Glomerular visceral epithelial cell (primary cell): ENCODE measurements around the gene MAPKAPK2.

Experiments
- DNase-seq: peaks from one replicate; pipeline ENCODE4 v3.0.0-alpha.2; 2016; ENCODE audit errors: extremely low spot score

Gene MAPKAPK2

DNA sequence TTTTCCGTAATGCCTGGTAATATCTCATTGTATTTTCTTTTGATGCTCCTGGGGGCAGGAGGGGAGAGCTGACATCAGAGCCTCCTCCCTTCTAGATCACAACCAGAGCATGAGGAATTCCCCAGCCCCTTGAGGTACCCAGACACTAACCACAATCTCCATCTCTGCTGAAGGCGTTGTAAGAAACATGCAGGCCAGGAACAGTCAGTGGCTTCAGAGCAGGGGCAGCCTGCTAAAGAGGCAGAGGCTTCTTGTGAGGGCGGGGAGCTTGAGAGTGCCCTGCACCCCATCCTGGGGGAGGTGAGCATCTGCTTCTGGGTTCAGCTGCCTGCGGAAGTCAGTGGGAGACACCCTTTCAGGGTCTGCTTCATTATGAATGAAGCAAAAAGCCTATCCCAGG is 19.0 kb downstream of the MAPKAPK2 start:
- peak; percentile 59 for DNase-seq

DNA sequence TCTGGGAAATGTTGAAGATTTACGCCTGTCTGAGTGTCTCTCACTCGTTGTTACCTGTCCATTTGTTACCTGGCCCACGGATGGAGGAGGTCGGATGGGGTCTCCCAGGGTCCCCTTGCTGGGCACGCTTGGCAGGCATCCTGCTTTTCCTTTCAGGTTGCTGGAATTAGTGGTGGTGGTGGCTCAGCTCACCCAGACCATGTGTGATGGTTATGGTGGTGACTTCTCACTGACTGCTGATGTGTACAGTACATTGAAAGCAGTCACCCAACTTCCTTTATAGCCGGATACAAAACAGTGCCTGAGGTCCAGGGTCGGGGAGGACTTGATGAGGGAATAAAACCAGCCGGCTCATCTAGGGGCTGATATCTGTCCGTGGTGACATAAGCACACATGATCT is 19.5 kb downstream of the MAPKAPK2 start:
- DNase-seq: no peak

DNA sequence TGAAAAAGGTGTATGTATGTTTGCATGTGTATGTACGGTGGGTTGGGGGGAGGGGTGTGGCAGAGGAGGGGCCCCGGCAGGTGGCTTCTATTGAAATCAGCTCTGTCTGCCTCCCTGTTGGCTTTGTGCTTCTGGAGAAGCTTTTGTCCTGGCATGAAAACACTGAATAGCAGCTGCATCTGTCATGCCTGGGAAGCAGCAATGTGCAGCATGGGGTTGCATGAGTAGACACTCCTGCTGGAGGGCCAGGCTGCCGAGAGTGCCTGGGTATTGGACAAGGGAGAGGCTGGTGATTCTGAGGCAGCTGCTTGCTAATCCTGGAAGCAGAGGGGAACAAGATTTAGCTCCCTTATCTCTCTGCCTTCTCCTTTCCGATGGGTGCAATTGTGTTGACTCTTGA is 20.5 kb downstream of the MAPKAPK2 start:
- no peak for DNase-seq

DNA sequence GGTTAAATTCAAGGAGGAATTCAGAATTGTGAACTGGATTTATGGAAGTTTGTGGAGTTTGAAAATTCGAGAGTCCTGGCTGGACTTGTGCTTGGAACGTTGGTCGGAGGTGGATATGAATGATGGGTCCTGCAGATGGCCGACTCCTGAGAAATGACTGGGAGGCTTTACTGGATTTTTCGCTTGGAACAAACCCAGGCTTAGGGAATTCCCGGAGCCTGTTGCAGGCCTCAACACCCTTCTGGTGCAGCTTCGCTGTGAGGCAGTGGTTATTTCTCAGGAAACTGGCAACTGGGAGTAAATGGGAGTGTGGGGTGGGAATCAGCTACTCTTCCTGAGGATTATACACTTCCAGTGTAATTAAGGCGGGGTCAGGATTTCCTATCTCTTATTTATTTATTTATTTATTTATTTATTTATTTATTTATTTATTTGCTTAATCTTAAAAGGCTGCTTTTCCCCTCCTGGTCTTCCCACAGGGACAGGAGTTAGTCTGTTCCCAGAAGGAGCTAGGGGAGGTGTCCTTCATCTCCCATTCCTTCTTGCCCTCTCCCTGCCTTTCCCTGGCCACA is 21.1 kb downstream of the MAPKAPK2 start:
- DNase-seq: no peak

DNA sequence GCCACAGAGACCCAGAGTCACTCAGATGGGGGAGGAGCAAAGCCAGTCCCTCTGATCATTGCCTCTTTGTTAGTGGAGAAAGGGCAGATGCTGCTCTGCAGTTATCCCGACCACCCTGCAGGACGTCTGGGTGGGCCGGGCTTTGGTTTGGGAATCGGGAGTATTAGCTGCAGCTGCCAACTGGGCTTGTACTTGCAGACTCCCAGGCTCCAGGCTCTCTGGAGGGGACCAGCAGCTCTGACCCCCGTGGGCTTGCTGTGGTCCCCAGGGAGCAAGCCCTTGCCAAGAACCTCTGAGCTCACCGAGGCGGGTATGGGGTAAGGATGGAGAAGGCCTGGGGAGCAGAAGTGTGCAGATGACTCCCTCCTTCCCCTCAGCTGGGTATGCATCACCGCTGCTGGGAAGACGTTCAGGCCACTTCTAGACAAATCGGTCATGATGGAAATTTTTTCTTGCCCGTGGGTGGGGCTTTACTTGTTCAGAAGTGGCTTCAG is 21.6 kb downstream of the MAPKAPK2 start:
- no peak for DNase-seq

DNA sequence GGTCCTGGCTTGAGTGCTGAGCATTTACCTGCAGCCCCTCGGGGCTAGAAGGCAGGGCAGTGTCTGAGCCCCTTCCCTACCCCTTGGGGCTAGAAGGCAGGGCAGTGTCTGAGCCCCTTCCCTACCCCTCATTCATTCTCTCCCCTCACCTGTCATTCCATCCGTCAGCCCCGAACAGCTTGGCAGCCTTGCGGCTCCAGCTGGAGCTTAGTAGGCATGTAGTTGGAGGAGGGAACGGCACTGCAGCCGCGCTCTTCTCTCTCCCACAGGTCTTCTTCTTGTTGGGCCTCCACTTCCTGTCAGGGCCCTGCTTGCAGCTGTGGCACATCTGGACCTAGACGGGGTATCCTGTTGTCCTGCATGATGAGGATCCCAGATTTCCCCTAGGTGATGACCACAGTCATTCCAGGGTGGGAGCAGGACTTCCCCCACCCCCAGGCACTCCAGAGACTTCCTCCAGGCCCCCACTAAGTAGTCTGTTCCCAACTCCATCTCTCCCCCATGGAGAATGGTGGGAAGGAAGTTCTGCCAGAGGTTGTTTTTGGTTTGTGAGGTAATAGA is 22.2 kb downstream of the MAPKAPK2 start:
- no peak for DNase-seq

DNA sequence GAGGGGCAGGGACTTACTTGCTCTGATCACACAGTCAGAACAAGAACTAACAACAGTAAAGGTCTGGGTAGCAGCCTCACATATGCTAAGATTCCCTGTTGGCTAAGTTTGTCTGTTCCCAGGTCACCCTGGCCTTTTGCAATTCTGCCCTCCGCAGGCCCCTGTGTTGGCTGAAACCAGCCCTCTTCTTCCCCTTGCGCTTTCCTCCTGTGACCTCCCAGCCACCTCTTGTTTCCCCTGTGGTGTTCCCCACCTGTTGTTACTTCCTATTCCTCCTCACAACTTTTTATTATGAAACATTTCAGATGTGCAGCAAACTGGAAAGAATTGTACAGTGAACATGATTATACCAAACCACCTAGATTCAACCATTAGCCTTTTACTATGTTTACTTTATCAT is 23.4 kb downstream of the MAPKAPK2 start:
- DNase-seq: no peak

DNA sequence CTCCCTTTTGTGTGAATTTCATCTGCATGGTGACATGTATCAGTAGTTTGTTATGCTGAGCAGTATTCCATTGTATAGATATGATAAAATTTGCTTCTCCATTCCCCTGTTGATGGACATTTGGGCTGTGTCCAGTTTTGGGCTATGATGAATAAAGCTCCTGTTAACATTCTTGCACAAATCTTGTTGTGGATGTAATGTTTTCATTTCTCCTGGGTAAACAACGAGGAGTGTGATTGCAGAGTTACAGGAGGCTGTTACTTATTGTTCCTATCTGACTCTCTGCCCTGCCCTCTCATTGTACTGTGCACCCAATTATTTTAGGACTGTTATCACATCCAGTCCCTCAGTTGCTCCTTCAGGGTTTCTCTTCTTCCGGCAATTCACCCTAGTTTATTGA is 24.2 kb downstream of the MAPKAPK2 start:
- DNase-seq: no peak

DNA sequence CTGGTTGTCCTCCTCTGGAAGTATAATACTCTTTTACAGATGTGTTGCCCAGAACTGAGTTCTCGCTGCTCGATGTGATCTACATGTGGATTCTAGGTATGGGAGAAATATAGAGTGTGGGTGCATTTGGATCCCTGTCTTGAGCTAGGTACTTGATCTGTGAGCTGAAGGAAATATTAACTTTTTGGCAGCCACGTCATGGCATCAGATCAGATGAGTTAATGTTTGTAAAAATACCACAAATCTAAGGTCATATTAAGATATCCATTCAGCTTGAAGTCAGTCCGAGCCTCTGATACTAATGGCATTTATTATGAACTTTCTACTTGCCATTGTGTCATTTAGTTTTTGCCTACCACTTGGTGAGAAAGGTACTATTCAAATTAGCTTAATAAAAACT is 24.6 kb downstream of the MAPKAPK2 start:
- peak; percentile 63 for DNase-seq

DNA sequence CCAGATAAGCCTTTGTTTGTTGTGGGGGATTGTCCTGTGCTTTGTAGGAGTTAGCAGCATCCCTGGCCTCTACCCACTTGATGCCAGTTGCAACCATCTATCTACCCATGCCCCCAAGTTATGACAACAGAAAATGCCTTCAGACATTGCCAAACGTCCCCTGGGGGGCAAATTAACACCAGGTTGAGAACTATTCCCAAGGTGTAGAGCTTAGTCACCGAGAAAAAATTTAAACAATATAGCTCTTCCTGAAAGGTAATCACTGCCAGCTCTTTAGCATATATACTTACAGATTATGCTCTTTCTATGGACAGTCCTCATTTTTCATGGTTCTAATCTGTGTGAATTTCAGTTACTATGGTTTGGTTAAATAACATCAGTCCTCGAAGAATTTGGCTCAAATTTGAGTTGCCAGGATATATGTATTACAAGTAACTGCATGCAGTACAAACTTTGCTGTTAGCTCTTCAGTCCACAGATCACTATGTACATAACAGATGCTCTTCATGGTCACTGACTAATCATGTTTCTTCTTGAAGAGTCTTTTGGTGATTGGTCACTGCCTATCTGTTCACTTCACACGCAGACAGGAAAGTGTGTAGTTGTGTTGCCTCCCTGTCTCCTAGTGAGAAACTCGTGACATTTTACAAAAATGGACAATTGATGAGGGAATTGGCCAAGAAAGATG is 25.2 kb downstream of the MAPKAPK2 start:
- no peak for DNase-seq

DNA sequence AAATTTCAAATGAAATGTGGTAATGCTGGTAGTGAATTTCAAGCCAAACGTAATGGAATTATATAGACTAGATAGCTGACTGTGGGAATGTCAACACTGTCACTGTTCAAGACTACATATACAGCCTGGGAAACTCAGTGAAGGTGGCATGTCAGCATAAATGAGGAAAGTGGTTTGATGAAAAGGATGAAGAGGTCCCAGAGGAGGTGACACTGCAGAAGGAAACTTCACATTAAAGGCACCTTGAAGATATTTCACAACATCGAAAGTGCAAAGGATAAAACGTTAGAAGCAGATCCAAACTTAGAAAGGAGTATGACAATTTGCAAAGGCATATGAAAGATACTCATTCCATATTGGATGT is 25.7 kb downstream of the MAPKAPK2 start:
- no peak for DNase-seq

DNA sequence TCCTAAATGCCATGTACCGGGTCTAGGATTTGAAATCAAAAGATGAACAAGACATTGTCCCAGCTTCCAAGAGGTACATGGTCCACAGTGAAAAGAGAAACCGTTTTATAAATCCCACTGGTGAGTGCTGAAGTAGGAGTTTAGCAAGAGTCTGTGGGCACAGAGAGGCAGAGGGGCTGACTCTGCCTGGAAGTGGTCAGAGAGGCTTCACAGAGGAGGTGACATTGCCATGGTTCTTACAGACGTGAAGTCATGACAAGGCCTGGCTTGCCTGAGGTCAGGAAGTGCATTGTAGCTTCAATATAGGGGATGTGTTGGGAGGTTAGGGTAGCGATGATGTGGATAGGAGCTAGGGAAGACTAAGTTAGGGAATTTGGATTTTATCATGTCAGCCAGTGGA is 28.4 kb downstream of the MAPKAPK2 start:
- DNase-seq: no peak

DNA sequence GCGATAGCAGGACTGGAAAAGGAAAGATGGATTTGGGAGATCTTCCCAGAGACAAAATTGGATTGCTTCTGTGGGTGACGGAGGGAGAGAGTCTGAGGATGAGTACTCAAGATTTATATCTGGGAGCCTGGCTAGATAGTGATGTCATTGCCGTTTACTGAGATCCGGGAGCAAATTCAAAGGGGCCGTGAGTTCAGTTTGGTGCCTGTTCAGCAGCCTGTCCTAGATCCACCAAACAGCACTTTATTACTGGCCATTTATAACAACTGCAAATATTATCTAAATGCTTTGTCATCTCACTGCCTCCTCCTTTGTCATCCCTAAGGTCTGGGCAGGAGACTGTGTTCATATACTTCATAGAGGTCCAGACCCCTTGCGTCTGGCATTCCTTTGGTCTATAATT is 29.2 kb downstream of the MAPKAPK2 start:
- DNase-seq: no peak

DNA sequence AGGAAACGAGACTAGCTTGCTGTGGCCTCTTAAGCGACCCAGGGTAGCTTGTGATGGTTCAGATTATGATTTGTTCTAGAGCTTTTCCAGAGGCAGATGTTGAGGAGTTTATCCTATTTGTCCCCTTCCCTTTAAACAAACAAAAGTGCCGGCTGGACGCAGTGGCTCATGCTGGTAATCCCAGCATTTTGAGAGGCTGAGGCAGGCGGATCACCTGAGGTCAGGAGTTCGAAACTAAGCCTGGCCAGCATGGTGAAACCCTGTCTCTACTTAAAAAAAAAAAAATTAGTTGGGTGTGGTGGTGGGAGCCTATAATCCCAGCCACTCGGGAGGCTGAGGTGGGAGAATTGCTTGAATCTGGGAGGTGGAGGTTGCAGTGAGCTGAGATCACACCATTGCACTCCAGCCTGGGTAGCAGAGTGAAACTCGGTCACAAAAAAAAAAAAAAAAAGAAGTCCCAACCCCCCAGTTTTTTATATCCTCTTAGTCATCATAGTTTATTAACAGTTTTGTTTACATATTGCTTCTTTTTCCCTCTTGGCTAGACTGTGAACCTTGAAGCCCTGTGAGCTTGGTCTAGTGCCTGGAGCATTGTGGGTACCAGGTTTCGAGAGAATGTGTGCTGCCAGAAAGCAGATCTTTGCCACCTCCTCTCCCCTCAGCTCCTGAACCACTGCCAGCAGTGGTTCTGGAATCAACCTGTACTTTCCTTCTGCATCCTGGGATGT is 29.8 kb downstream of the MAPKAPK2 start:
- no peak for DNase-seq

DNA sequence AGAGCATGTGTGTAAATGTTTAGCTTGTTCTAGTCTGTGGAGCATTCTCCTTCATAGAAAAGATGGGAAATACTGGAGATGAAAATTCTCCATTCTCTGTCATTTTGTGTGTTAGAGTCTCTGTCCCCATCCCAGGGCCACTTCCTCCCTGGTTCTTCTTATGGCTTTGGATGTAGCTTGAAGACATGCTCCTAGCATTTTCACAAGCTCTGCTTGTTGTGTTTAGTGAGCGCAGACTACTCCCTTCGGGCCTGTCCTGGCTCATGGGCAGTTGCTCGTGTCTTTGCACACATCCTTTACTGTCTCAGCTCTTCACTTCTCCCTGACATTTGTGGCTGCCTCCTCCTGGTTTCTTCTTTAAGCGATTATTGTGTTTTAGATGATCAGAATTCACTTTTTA is 30.4 kb downstream of the MAPKAPK2 start:
- no peak for DNase-seq

DNA sequence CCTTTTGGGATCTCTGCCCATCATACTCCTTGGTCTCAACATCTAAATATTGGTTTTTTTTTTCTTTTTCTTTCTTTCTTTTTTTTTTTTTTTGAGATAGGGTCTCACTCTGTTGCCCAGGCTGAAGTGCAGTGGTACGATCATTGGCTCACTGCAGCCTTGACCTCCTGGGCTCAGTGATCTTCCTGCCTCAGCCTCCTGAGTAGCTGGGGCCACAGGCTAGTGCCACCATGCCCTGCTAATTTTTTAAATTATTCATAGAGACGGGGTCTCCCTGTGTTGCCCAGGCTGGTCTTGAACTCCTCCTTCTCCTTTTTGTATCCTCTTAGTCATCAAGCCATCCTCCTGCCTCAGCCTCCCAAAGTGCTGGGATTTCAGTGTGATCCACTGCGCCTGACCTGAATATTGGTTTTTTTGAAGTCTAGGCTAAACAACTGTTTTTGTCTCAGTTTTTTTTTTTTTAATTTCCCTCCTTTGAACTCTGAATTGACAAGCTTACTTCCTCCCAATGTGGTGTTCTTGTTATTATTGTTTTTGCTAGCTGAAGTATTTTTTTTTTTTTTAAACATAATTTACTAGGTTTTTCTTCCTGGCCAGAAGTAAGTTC is 30.9 kb downstream of the MAPKAPK2 start:
- DNase-seq: no peak

DNA sequence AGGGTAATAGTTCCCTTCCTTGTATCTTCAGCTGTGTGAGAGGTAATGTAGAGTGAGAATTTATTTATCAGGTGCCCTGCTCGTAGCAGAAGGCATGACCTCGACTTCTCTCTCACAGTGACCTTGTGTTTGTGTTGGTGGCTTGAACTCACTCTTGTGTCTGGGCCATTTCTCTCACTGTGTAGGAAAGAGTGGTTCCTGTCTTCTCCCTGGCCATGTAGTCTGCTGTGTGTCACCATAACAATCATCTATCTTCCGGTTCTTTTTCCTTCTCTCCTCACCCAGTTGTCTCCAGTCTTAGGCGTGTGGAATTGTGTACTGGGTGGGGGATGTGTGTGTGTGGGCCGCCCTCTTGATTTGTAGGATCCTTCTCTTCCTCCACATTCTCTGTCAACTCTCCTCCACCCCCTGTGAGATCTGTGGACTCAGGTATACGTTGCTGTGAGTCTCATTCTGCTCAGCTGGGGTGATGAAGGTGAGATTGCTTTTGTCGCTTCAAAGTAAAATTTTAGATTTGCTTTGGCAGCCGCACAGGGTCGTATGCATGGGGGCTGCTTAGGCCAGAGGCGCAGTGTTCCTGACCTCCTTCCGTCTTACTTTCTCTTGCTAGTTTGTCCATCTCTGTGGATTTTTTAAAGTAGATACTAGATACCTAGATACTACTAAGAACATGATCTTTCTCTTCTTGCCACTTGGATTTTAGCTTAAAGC is 31.6 kb downstream of the MAPKAPK2 start:
- DNase-seq: no peak

DNA sequence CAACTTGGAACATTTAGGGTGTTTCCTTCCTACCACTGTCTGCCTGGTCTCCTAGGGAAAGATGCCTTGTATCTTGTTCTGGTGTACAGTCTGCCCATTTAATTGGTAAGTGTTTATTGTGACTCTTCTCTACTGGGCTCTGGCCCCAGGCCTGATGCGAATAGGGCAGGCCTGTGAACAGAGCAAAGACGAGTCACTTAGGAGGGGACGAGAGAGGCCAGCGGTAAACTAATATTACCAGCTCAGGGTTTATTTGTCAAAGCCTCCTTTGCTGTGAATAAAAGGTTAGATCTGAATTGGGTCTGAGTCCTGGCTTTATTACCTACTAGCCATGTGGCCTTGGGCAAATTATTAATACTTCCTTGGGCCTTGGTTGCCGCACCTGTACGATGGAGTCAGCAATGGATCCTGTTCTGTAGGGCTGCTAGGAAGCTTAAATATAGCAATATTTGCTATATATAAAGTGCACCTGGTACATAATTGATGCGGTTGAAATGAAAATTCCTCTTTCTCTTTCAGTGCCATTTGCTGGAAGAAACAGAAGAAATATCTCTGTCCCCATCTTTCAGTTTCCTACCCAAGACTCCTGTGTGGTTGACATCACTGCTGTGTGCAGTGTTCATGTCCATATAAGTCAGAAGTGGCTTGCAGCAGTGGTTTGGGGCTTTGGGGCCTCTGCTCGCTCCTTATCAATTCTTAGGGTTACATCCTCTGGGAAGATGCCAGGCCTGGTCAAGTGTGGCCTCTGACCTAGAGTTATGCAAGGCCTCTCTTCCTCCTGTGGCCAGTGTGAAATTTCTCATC is 32.4 kb downstream of the MAPKAPK2 start:
- DNase-seq: no peak

DNA sequence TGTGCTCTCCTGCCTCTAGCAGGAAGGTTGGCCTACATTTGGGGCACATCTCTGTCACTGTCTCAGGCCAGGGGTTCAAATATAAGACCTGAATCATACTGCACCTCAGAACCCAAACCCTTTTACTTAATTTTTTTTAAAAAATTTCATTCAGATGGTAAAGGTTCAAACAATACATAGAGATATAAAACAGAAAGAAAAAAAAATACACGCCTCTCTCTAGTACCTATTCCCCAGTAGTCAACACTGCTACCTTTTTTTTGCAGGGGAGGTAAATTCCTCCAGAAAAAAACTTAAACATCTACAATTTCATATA is 32.9 kb downstream of the MAPKAPK2 start:
- DNase-seq: no peak

DNA sequence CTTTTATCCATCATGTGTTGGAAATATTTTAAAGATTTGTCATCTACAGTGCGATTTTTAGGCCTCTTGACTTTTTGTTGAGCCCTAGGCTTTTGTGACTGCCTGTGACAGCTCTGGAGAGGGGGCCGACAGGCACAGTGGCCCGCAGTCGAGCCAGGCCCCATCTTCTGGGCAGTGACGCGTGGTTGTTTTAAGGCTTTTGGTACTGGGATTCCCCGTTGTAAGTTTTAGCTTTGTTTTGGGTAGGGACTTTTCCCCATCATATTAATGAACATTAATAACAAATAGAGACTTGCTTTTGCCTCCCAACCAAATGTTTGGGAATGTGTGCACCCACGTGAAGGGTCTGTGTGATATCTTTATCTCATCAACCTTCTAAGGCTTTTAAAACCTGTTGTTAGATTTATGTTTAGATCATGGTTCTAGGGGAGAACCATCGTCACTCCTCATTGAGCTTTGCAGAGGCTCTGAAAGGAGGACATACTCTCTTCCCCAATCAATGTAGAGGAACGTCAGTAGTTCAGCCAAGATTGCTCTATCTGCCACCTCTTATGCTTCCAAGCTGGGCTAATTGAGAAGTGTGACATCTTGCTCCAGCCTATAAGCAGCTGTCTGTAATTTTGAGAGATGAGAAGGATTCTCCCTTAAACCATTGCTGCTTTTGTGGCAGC is 34.6 kb downstream of the MAPKAPK2 start:
- DNase-seq: no peak

DNA sequence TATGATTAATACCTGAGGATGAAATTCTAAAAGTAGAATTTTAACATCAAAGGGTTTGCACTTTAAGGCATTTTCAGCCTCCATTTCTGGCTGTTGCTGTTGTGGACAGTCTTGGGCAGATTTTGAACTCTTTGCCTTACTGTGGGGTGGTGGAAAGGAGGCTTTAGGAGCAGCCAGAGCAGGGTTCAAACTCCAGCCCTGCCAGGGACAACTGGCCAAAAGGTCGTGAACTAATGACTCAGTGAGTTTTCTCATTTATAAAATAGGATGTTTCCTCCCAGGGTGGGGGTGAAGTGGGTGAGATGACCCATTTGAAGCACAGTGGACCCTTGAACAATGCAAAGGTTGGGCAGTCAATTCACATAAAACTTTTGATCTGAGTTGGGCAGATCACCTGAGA is 36.7 kb downstream of the MAPKAPK2 start:
- no peak for DNase-seq
